Osteoblast (primary cell): Measurements from ENCODE around the gene DLD. TPM values are rescaled to one million over a fixed set of nuclear protein-coding genes. Genes with fewer than 3 reads are reported as not detected.

Experiments
- DNase-seq: peaks from one replicate; pipeline ENCODE4 v3.0.0; 2011; ENCODE audit warnings: low spot score, mixed read lengths; ENCODE audit not compliant: insufficient read length; ENCODE audit errors: missing footprints
- H2AFZ ChIP-seq: 2 replicates; pipeline ENCODE4 v1.6.0; 2011; ENCODE audit warnings: mild to moderate bottlenecking, low read length
- H3K27ac ChIP-seq: 2 replicates; pipeline ENCODE4 v1.5.1; 2011; ENCODE audit warnings: mild to moderate bottlenecking, low read depth, low read length, moderate library complexity
- H3K27me3 ChIP-seq: 2 replicates; pipeline ENCODE4 v1.6.0; 2012; ENCODE audit warnings: mild to moderate bottlenecking, control low read depth, inconsistent platforms, low read length, moderate library complexity; ENCODE audit not compliant: insufficient read depth
- H3K36me3 ChIP-seq: 2 replicates; pipeline ENCODE4 v1.5.1; 2011; ENCODE audit warnings: mild to moderate bottlenecking, low read length, control low read depth, moderate library complexity; ENCODE audit not compliant: insufficient read depth
- H3K4me1 ChIP-seq: 2 replicates; pipeline ENCODE4 v1.5.1; 2011; ENCODE audit warnings: mild to moderate bottlenecking, low read length, control low read depth, moderate library complexity; ENCODE audit not compliant: insufficient read depth
- H3K4me2 ChIP-seq: 2 replicates; pipeline ENCODE4 v1.6.0; 2011; ENCODE audit warnings: mild to moderate bottlenecking, low read length; ENCODE audit not compliant: insufficient read depth
- H3K4me3 ChIP-seq: fragments of 200-600 bp; sonication (generic); 3 replicates; pipeline ENCODE4 v1.5.1; 2012; ENCODE audit warnings: mild to moderate bottlenecking, low read length, inconsistent platforms; ENCODE audit not compliant: insufficient read depth
- H3K79me2 ChIP-seq: 2 replicates; pipeline ENCODE4 v1.6.0; 2012; ENCODE audit warnings: mild to moderate bottlenecking, low read length, control low read depth, inconsistent platforms; ENCODE audit not compliant: insufficient read depth
- H3K9me3 ChIP-seq: 2 replicates; pipeline ENCODE4 v1.5.1; 2011; ENCODE audit warnings: low read depth, low read length, control low read depth
- H4K20me1 ChIP-seq: 2 replicates; pipeline ENCODE4 v1.6.0; 2012; ENCODE audit warnings: mild to moderate bottlenecking, low read length, control low read depth; ENCODE audit not compliant: insufficient read depth
- CTCF ChIP-seq: IDR thresholded peaks from 2 replicates; pipeline ENCODE4 v1.5.1; 2011; ENCODE audit warnings: mild to moderate bottlenecking, low read depth, low read length, moderate library complexity; ENCODE audit errors: extremely low read depth
- total RNA-seq: library from RNA; depleted of rRNA; stranded (reverse); fragments of >200 nt; gene quantifications from 2 replicates; pipeline ENCODE4 v1.2.3, GENCODE V29; 2012

DLD gene
- total RNA-seq, 1 donor: 53.6 TPM

DNA sequence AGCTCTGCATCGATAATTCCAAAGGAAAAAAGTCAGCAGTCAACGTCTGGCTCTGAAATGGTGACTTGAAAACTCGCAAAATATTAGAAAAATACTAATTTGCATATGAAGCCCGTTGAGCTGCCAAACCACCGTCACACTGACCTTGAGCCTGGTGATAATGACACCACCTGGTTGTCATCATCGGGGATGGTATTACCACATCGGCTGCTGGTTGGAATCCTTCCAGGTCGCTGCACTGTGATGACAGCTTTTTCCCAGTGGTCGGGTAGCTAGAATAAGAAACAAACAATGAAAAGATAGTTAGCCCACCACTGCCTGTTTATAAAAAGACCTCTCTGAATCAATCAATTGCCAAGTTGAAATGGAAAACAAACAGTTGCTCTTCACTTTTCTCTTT, 70.4 kb downstream of the DLD start:
- H3K27ac ChIP-seq: no peak overlapping the region
- H3K4me3 ChIP-seq: no peak overlapping the region
- H3K4me1 ChIP-seq: peaks cover 25% of the 10 kb centered on the region
- TF ChIP-seq CTCF: no peak
- H2AFZ ChIP-seq: no peak overlapping the region
- H3K4me2 ChIP-seq: no peak overlapping the region
- H4K20me1 ChIP-seq: peaks cover 21% of the 10 kb centered on the region
- H3K79me2 ChIP-seq: peaks cover 16% of the 10 kb centered on the region
- H3K9me3 ChIP-seq: no peaks in the 10 kb centered on the region
- H3K36me3 ChIP-seq: peaks cover 83% of the 10 kb centered on the region
- DNase-seq: no peak
- no peaks in the 10 kb centered on the region for H3K27me3 ChIP-seq

DNA sequence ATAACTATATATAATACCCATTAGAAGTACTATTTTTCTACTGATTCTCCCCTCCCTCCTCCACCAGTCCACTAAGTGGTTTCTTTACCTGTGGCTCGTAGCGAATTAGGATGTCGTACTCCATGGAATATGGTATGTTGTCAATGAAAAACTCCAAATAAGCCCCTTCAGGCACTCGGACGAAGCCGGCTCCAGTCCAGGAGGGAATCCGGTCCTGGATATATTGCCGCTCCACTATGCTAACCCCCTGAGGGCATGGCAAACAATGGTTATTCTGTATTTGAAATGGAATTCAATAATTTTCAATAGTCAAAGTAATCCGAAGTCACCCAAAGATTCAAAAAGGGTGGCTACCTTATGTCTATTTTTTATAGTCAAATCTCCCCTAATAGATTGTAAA, 71.8 kb downstream of the DLD start:
- Histone ChIP-seq H3K4me1 (peaks cover 26% of the 10 kb centered on the region), H2AFZ (no peak overlapping the region), H3K36me3 (peaks cover 78% of the 10 kb centered on the region), H3K27ac (no peak overlapping the region), H4K20me1 (peaks cover 26% of the 10 kb centered on the region), H3K4me3 (no peak overlapping the region), H3K27me3 (no peaks in the 10 kb centered on the region), H3K79me2 (peaks cover 16% of the 10 kb centered on the region), H3K9me3 (no peaks in the 10 kb centered on the region), H3K4me2 (no peak overlapping the region)
- no peak for TF ChIP-seq CTCF
- DNase-seq: no peak

DNA sequence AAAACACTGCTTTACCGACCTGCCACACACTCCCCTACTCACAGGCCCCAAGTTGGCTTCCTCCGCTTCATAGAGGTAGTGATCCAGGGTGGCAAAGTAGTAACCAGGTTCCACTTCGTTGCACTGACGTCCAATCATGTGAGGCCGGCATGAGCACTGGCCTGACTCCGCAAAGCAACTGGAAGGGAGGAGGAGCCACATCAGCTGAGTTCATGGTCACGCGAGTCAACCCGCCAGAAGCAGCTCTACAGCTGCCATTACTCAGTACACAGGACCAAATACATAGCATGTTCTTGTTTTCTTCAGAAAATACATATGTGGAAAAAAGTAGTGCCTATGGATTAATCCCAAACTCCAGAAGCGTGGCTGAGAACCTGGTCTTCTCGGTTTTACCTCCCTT, 73.5 kb downstream of the DLD start:
- Histone ChIP-seq H3K27me3 (no peaks in the 10 kb centered on the region), H3K27ac (no peak overlapping the region), H3K4me1 (peaks cover 10% of the 10 kb centered on the region), H3K9me3 (no peaks in the 10 kb centered on the region), H3K79me2 (peaks cover 18% of the 10 kb centered on the region), H2AFZ (no peak overlapping the region), H4K20me1 (peaks cover 24% of the 10 kb centered on the region), H3K36me3 (peaks cover 78% of the 10 kb centered on the region), H3K4me3 (no peak overlapping the region), H3K4me2 (no peak overlapping the region)
- DNase-seq: no peak
- TF ChIP-seq CTCF: no peak

DNA sequence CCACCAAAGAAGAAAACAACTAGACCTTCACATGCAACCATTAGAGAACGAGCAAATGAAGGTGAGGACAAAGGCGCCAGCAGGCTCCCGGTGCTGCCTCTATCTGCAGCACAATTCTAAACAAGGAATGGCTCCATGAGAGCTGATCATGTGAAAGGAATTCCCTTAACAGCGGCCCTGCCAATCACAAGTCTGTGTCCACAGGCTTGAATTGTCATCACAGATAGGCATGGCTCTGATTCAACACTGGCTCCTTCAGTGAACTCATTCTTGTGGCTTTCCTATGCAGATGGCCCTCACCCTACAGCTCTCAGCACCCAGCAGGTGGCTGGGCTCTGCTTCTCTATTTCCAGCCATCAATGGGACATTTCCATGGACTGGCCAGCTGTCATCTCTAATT, 75.7 kb downstream of the DLD start:
- Histone ChIP-seq H4K20me1 (peaks cover 22% of the 10 kb centered on the region), H3K4me2 (peak overlapping the region; percentile 22), H2AFZ (no peak overlapping the region), H3K79me2 (peaks cover 22% of the 10 kb centered on the region), H3K4me1 (peaks cover 17% of the 10 kb centered on the region), H3K9me3 (no peaks in the 10 kb centered on the region), H3K27ac (peak overlapping the region; percentile 26), H3K36me3 (peaks cover 76% of the 10 kb centered on the region), H3K4me3 (no peak overlapping the region), H3K27me3 (no peaks in the 10 kb centered on the region)
- TF ChIP-seq CTCF: peak; percentile 22
- peak; percentile 82 for DNase-seq
